ENCODE data around the gene CTTNBP2NL.
"Not testable (repeated sequence)": the region's sequence is repeated elsewhere in the genome, so short reads cannot be mapped to it uniquely, and the experiment has no call there.

The CTTNBP2NL gene

GRCh38 chr1:112399456-112399855 is 3.4 kb downstream of the CTTNBP2NL start:
- H3K27me3 ChIP-seq (ENCODE audit: insufficient read depth, low read length), result no peaks in the 10 kb centered on the region
- H3K9ac ChIP-seq (ENCODE audit: low read depth, low read length), result no peak overlapping the region
- WGBS, result 90% methylated on average over 4 of the region's 4 CpGs
- H3K27ac ChIP-seq (ENCODE audit: low read depth, low read length), result no peak overlapping the region
- H3K9me3 ChIP-seq (ENCODE audit: insufficient read depth, low read depth, low read length), result no peaks in the 10 kb centered on the region
- no peak overlapping the region for H3K4me3 ChIP-seq (ENCODE audit: low read length)
- H3K36me3 ChIP-seq (ENCODE audit: insufficient read depth, low read length), result no peaks in the 10 kb centered on the region
- peaks cover 60% of the 10 kb centered on the region for H3K4me1 ChIP-seq (ENCODE audit: insufficient read depth, low read length)

DNA sequence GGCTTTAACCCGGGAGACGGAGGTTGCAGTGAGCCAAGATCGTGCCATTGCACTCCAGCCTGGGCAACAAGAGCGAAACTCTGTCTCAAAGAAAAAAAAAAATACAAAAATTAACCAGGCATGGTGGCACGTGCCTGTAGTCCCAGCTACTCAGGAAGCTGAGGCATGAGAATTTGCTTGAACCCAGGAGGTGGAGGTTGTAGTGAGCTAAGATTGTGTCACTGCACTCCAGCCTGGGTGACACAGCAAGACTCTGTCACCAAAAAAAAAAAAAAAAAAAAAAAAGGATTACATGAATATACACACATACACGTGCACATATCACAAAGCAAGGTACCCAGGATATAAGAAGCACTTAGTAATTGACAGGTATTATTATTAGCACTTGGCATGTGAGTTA is 4.7 kb downstream of the CTTNBP2NL start:
- not testable (repeated sequence) for H3K9me3 ChIP-seq (ENCODE audit: insufficient read depth, low read depth, low read length); H3K36me3 ChIP-seq (ENCODE audit: insufficient read depth, low read length); H3K27ac ChIP-seq (ENCODE audit: low read depth, low read length); H3K4me3 ChIP-seq (ENCODE audit: low read length); H3K9ac ChIP-seq (ENCODE audit: low read depth, low read length); H3K27me3 ChIP-seq (ENCODE audit: insufficient read depth, low read length)
- peaks cover 57% of the 10 kb centered on the region for H3K4me1 ChIP-seq (ENCODE audit: insufficient read depth, low read length)
- 93% methylated on average over 5 of the region's 6 CpGs for WGBS

DNA sequence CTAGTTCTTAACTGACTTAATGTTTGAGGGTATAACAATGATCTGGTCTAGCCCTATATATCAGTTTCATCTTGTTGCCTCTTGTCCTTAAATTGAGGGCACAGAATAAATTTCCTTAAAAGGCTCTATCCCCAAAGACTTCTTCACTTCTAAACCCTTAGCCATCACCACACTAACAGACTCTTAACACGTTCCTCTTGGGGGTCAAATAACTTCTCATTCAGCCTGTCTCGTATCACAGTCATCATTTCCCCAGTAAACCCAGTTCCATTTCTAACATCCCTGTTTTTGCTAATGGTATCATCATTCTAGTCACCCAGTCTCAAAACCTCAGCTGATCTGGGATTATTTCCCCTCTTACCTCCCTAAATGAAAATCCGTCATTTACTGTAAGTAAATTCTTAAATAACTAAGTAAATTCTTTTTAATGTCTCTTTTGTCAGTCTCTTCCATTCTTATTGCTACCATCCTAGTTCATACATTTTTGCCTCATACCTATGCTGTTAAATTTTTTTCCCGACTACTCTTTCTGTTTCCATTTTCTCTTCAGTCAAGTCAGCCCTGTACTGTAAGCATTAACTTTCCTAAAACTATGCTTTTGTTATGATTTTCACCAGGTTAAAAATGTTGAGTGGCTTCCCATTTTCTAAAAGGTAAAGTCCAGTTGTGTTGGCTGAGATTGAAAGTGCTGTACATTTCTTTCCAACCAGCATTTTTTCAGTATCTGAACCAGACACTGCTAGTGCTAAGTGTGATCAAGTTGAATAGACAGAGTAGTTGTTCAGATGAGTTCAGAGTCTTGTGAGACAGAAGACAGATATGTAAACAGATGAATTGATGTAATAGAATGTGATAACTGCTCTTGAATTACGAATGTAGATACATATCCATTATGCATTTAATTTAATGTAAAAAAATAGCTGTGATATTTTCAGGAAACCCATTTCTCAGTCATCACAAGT is 6.9 kb downstream of the CTTNBP2NL start:
- H3K27ac ChIP-seq (ENCODE audit: low read depth, low read length), result peak overlapping the region; percentile 81
- no peak overlapping the region for H3K4me3 ChIP-seq (ENCODE audit: low read length)
- no peaks in the 10 kb centered on the region for H3K36me3 ChIP-seq (ENCODE audit: insufficient read depth, low read length)
- no peak overlapping the region for H3K9ac ChIP-seq (ENCODE audit: low read depth, low read length)
- H3K27me3 ChIP-seq (ENCODE audit: insufficient read depth, low read length), result no peaks in the 10 kb centered on the region
- WGBS, result 84% methylated on average over 4 of the region's 5 CpGs
- H3K9me3 ChIP-seq (ENCODE audit: insufficient read depth, low read depth, low read length), result no peaks in the 10 kb centered on the region
- peaks cover 48% of the 10 kb centered on the region for H3K4me1 ChIP-seq (ENCODE audit: insufficient read depth, low read length)

DNA sequence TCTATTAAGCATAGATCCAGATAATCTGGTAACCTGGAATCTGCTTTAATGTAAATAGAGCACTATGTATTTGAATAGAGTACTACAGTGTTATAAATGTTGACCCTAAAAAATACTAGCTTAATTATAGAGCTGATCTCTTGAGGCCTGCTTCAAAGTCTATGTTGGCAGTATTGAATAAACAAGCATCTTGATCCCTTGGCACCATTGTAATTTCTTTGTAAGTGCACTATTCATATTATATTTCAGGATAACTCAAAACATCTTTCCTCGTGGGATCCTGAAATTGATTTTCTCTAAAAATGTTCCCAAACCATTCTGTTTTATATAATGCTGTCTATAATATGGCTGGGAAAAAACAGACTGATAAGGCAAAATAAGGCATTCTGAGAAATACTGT is 10.8 kb downstream of the CTTNBP2NL start:
- peaks cover 34% of the 10 kb centered on the region for H3K4me1 ChIP-seq (ENCODE audit: insufficient read depth, low read length)
- no peak overlapping the region for H3K27ac ChIP-seq (ENCODE audit: low read depth, low read length)
- no peak overlapping the region for H3K4me3 ChIP-seq (ENCODE audit: low read length)
- peaks cover 1% of the 10 kb centered on the region for H3K36me3 ChIP-seq (ENCODE audit: insufficient read depth, low read length)
- no peak overlapping the region for H3K9ac ChIP-seq (ENCODE audit: low read depth, low read length)
- H3K27me3 ChIP-seq (ENCODE audit: insufficient read depth, low read length), result no peaks in the 10 kb centered on the region
- no peaks in the 10 kb centered on the region for H3K9me3 ChIP-seq (ENCODE audit: insufficient read depth, low read depth, low read length)
- no CpG with 5 or more reads among the region's 1 CpG for WGBS

GRCh38 chr1:112409414-112409813 is 13.4 kb downstream of the CTTNBP2NL start:
- Histone ChIP-seq H3K9me3 (ENCODE audit: insufficient read depth, low read depth, low read length) (no peaks in the 10 kb centered on the region), H3K36me3 (ENCODE audit: insufficient read depth, low read length) (peaks cover 25% of the 10 kb centered on the region), H3K4me1 (ENCODE audit: insufficient read depth, low read length) (peaks cover 8% of the 10 kb centered on the region), H3K27me3 (ENCODE audit: insufficient read depth, low read length) (no peaks in the 10 kb centered on the region), H3K4me3 (ENCODE audit: low read length) (no peak overlapping the region), H3K27ac (ENCODE audit: low read depth, low read length) (no peak overlapping the region), H3K9ac (ENCODE audit: low read depth, low read length) (no peak overlapping the region)
- WGBS, result 94% methylated on average over 2 of the region's 2 CpGs

DNA sequence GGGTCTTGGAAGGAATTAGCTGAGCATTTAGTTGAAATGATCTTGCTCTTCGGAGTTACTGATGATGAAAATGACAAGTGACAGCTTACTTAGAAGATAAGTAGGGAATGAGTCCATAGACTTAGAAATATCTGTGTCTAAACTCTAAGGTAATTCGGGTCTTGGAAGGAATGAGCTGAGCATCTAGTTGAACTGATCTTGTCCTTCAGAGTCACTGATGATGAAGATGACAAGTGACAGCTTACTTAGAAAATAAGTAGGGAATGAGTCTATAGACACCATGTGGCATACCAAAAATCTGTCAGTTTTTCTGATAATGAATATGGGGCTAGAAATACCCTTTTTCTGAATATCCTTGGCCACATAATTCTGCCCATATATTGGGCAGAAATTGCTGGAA is 14.7 kb downstream of the CTTNBP2NL start:
- no peaks in the 10 kb centered on the region for H3K9me3 ChIP-seq (ENCODE audit: insufficient read depth, low read depth, low read length)
- no peaks in the 10 kb centered on the region for H3K27me3 ChIP-seq (ENCODE audit: insufficient read depth, low read length)
- no peak overlapping the region for H3K4me3 ChIP-seq (ENCODE audit: low read length)
- WGBS, result 93% methylated on average over 2 of the region's 2 CpGs
- H3K4me1 ChIP-seq (ENCODE audit: insufficient read depth, low read length), result no peaks in the 10 kb centered on the region
- H3K9ac ChIP-seq (ENCODE audit: low read depth, low read length), result no peak overlapping the region
- H3K36me3 ChIP-seq (ENCODE audit: insufficient read depth, low read length), result peaks cover 37% of the 10 kb centered on the region
- no peak overlapping the region for H3K27ac ChIP-seq (ENCODE audit: low read depth, low read length)

DNA sequence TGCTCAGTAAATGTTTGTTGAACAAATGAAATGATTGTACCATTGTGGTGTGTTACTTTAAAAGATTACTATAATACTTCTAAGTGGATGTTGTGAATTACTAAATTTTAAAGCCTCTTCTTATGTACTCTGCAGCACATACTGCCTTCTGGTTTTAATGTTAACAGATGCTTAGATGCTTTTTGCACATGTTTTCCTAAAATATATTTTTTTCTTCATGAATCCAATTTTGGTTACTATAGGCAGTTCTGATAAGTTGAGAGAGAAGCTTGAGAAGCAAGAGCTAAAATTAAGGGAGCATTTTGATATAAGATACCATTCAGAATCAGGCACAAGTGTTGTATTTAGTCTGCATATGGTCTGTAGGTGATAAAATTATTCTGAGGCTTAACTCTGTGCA is 21.3 kb downstream of the CTTNBP2NL start:
- H3K27me3 ChIP-seq (ENCODE audit: insufficient read depth, low read length), result no peaks in the 10 kb centered on the region
- H3K27ac ChIP-seq (ENCODE audit: low read depth, low read length), result no peak overlapping the region

DNA sequence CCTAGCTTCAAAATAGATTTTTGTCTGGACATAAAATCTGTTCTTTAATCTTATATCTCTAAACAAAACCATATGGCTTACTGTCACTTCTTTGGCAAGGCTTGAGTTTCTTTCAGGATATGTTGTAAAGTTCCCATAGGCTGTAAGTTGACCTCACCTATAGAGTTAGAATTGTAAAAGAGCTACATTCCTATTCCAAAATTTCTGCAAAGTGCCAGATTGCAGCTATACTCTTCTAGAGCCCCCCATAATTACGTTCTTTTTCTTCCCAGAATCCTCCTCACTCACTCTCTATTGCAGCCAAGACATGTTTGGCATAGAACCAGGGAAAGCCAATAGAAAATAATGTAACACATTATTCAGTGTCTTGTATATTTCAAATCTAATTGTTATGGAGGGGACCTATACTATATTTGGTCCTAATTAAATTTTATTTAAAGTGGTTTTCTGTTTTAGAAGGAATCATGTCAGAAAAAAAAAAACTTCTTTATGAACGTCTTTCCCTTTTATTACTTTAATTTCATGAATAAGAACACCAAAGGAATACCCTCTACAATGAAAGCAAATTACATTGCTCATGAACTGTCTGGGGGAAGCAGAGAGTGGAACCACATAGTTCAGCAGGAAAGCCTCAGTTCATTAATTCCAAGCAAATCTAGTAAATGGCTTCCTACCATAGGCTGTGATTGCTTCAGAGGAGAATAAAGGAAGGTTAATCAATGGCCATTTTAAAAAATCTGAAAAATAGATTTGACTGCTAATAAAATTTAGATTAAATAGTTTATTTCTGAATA is 22.3 kb downstream of the CTTNBP2NL start:
- H3K9me3 ChIP-seq (ENCODE audit: insufficient read depth, low read depth, low read length), result no peaks in the 10 kb centered on the region
- no peaks in the 10 kb centered on the region for H3K4me1 ChIP-seq (ENCODE audit: insufficient read depth, low read length)
- no peaks in the 10 kb centered on the region for H3K27me3 ChIP-seq (ENCODE audit: insufficient read depth, low read length)
- no peak overlapping the region for H3K27ac ChIP-seq (ENCODE audit: low read depth, low read length)
- H3K4me3 ChIP-seq (ENCODE audit: low read length), result no peak overlapping the region
- no peak overlapping the region for H3K9ac ChIP-seq (ENCODE audit: low read depth, low read length)
- 94% methylated on average over 1 of the region's 2 CpGs for whole genome bisulfite sequencing
- peaks cover 73% of the 10 kb centered on the region for H3K36me3 ChIP-seq (ENCODE audit: insufficient read depth, low read length)

More for the DNA sequence above, 21.3 kb downstream of the CTTNBP2NL start:
- Histone ChIP-seq H3K36me3 (ENCODE audit: insufficient read depth, low read length) (peaks cover 77% of the 10 kb centered on the region), H3K4me3 (ENCODE audit: low read length) (no peak overlapping the region), H3K4me1 (ENCODE audit: insufficient read depth, low read length) (no peaks in the 10 kb centered on the region), H3K9ac (ENCODE audit: low read depth, low read length) (no peak overlapping the region), H3K9me3 (ENCODE audit: insufficient read depth, low read depth, low read length) (no peaks in the 10 kb centered on the region)

DNA sequence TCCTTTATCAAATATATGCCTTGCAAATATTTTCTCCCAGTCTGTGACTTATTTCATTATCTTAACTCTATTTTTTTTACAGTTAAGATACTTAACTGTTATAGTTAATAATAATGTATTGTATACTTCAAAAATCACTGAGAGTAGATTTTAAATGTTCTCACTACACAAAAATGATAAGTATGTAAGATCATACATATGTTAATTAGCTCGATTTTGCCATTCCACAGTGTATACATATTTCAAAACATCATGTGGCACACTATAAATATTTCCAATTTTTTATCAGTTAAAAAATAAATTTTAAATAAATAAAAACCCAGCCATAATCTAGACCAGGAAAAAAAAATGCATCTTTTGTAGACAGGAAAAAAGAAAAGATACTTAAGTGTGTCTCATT is 27.2 kb downstream of the CTTNBP2NL start:
- Histone ChIP-seq H3K27me3 (ENCODE audit: insufficient read depth, low read length) (no peaks in the 10 kb centered on the region), H3K4me3 (ENCODE audit: low read length) (no peak overlapping the region), H3K9ac (ENCODE audit: low read depth, low read length) (no peak overlapping the region), H3K36me3 (ENCODE audit: insufficient read depth, low read length) (peaks cover 39% of the 10 kb centered on the region), H3K27ac (ENCODE audit: low read depth, low read length) (no peak overlapping the region), H3K4me1 (ENCODE audit: insufficient read depth, low read length) (no peaks in the 10 kb centered on the region; the same call in 1 of the 2 replicates), H3K9me3 (ENCODE audit: insufficient read depth, low read depth, low read length) (no peaks in the 10 kb centered on the region)
- WGBS, result no CpG with 5 or more reads among the region's 1 CpG

- H3K4me1 ChIP-seq (ENCODE audit: insufficient read depth, low read length); H3K9me3 ChIP-seq (ENCODE audit: insufficient read depth, low read depth, low read length); H3K4me3 ChIP-seq (ENCODE audit: low read length); H3K9ac ChIP-seq (ENCODE audit: low read depth, low read length); H3K27ac ChIP-seq (ENCODE audit: low read depth, low read length); H3K27me3 ChIP-seq (ENCODE audit: insufficient read depth, low read length): not testable (repeated sequence)
- WGBS, result 83% methylated on average over 9 of the region's 11 CpGs
- peaks cover 39% of the 10 kb centered on the region for H3K36me3 ChIP-seq (ENCODE audit: insufficient read depth, low read length)
Observed at GRCh38 chr1:112423666-112424065, 27.7 kb downstream of the CTTNBP2NL start.

- no peaks in the 10 kb centered on the region for H3K9me3 ChIP-seq (ENCODE audit: insufficient read depth, low read depth, low read length)
- H3K9ac ChIP-seq (ENCODE audit: low read depth, low read length), result no peak overlapping the region
- H3K27ac ChIP-seq (ENCODE audit: low read depth, low read length), result no peak overlapping the region
- no peak overlapping the region for H3K4me3 ChIP-seq (ENCODE audit: low read length)
- H3K27me3 ChIP-seq (ENCODE audit: insufficient read depth, low read length), result no peaks in the 10 kb centered on the region
- H3K4me1 ChIP-seq (ENCODE audit: insufficient read depth, low read length), result no peaks in the 10 kb centered on the region
- H3K36me3 ChIP-seq (ENCODE audit: insufficient read depth, low read length), result peaks cover 21% of the 10 kb centered on the region; the same call in 1 of the 2 replicates
- 100% methylated on average over 1 of the region's 1 CpG for WGBS
Observed at GRCh38 chr1:112429749-112430148, 33.7 kb downstream of the CTTNBP2NL start.
